Measurements from ENCODE around the gene MARCHF9.
"Not testable (repeated sequence)": the region's sequence is repeated elsewhere in the genome, so short reads cannot be mapped to it uniquely, and the experiment has no call there.

Gene MARCHF9

GRCh38 chr12:57717131-57717530 is 37.8 kb upstream of the MARCHF9 start:
- Histone ChIP-seq H3K9ac (ENCODE audit: insufficient read length) (no peak overlapping the region), H3K36me3 (ENCODE audit: insufficient read depth, low read length) (peaks cover 4% of the 10 kb centered on the region; the same call in 1 of the 2 replicates), H3K9me3 (ENCODE audit: low read depth, low read length) (no peaks in the 10 kb centered on the region), H3K4me3 (no peak overlapping the region), H3K27ac (no peak overlapping the region)
- TF ChIP-seq POLR2AphosphoS5 (IDR thresholded peaks at IDR 0.05; ENCODE audit: borderline replicate concordance, low read depth, low read length) (no peak), EZH2 (IDR thresholded peaks at IDR 0.05) (no peak), FOXP2 (optimal IDR thresholded peaks at IDR 0.05; ENCODE audit: control extremely low read depth, extremely low read length, insufficient read depth) (no peak)
- no peak for DNase-seq (ENCODE audit: low read depth, low spot score)

DNA sequence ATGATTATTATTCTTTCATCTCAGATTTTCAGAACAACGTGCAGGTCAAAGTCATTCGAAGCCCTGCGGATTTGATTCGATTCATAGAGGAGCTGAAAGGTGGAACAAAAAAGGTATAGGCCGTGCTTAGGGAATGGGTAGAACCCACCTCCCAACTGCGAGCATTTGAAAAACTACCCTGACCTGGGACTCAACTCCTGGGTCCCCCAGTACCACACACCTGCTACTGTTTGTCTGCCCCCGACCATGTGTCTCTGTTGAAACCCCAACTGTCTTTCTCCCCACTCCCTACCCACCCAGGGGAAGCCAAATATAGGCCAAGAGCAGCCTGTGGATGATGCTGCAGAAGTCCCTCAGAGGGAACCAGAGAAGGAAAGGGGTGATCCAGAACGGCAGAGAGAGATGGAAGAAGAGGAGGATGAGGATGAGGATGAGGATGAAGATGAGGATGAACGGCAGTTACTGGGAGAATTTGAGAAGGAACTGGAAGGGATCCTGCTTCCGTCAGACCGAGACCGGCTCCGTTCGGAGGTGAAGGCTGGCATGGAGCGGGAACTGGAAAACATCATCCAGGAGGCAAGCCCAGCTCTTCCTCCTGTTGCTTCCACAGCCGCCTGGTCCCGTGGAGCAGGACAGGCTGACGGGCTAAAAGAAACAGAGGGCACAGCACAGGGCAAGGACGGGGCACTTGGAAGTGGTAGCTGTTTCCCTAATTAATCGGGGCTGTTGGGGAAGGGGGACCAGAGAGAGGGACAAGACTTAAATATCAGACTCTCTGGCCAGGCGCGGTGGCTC is 36.9 kb upstream of the MARCHF9 start:
- TF ChIP-seq FOXP2 (optimal IDR thresholded peaks at IDR 0.05; ENCODE audit: control extremely low read depth, extremely low read length, insufficient read depth), result no peak
- TF ChIP-seq POLR2AphosphoS5 (IDR thresholded peaks at IDR 0.05; ENCODE audit: borderline replicate concordance, low read depth, low read length), result no peak
- no peak for TF ChIP-seq EZH2 (IDR thresholded peaks at IDR 0.05)
- H3K36me3 ChIP-seq (ENCODE audit: insufficient read depth, low read length), result peaks cover 4% of the 10 kb centered on the region; the same call in 1 of the 2 replicates
- no peak overlapping the region for H3K4me3 ChIP-seq
- H3K9me3 ChIP-seq (ENCODE audit: low read depth, low read length), result no peaks in the 10 kb centered on the region
- no peak overlapping the region for H3K9ac ChIP-seq (ENCODE audit: insufficient read length)
- DNase-seq (ENCODE audit: low read depth, low spot score), result no peak
- H3K27ac ChIP-seq, result no peak overlapping the region

DNA sequence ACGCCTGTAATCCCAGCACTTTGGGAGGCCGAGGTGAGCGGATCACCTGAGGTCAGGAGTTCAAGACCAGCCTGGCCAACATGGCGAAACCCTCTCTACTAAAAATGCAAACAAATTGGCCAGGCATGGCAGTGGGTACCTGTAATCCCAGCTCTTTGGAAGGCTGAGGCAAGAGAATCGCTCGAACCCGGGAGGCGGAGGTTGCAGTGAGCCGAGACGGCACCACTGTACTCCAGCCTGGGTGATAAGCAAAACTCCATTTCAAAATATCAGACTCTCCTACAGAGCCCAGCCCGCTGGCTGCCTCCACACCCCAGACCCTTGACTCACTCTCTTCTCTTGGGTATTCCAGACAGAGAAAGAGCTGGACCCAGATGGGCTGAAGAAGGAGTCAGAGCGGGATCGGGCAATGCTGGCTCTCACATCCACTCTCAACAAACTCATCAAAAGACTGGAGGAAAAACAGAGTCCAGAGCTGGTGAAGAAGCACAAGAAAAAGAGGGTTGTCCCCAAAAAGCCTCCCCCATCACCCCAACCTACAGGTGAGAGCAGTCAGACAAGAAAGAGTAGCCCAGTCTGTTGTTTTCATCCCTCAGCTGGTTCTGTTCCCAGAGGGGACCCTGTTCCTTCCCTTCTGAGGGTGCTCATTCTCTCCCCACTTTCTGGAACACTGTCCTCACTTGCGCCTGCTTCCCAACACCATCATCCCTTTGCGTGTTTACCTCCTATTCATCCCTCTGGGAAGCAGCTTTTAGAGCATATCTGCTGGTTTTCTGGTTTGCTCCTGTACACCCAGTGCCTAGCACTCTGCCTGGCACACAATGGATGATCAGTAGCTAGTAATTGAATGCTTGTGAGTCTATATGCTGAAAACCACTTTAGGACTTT is 36.0 kb upstream of the MARCHF9 start:
- no peak for DNase-seq (ENCODE audit: low read depth, low spot score)

GRCh38 chr12:57719777-57720605 is 34.9 kb upstream of the MARCHF9 start:
- no peak for DNase-seq (ENCODE audit: low read depth, low spot score)
- Histone ChIP-seq H3K9me3 (ENCODE audit: low read depth, low read length) (no peaks in the 10 kb centered on the region), H3K9ac (ENCODE audit: insufficient read length) (no peak overlapping the region), H3K4me3 (no peak overlapping the region), H3K36me3 (ENCODE audit: insufficient read depth, low read length) (peaks cover 4% of the 10 kb centered on the region; the same call in 1 of the 2 replicates), H3K27ac (no peak overlapping the region)
- TF ChIP-seq POLR2AphosphoS5 (IDR thresholded peaks at IDR 0.05; ENCODE audit: borderline replicate concordance, low read depth, low read length) (no peak), FOXP2 (optimal IDR thresholded peaks at IDR 0.05; ENCODE audit: control extremely low read depth, extremely low read length, insufficient read depth) (no peak), EZH2 (IDR thresholded peaks at IDR 0.05) (no peak)

More for the DNA sequence above, 36.0 kb upstream of the MARCHF9 start:
- H3K9me3 ChIP-seq (ENCODE audit: low read depth, low read length), result no peaks in the 10 kb centered on the region
- H3K9ac ChIP-seq (ENCODE audit: insufficient read length), result no peak overlapping the region
- TF ChIP-seq POLR2AphosphoS5 (IDR thresholded peaks at IDR 0.05; ENCODE audit: borderline replicate concordance, low read depth, low read length) (no peak), EZH2 (IDR thresholded peaks at IDR 0.05) (no peak), FOXP2 (optimal IDR thresholded peaks at IDR 0.05; ENCODE audit: control extremely low read depth, extremely low read length, insufficient read depth) (no peak)
- no peak overlapping the region for H3K27ac ChIP-seq
- peaks cover 4% of the 10 kb centered on the region; the same call in 1 of the 2 replicates for H3K36me3 ChIP-seq (ENCODE audit: insufficient read depth, low read length)
- no peak overlapping the region for H3K4me3 ChIP-seq

DNA sequence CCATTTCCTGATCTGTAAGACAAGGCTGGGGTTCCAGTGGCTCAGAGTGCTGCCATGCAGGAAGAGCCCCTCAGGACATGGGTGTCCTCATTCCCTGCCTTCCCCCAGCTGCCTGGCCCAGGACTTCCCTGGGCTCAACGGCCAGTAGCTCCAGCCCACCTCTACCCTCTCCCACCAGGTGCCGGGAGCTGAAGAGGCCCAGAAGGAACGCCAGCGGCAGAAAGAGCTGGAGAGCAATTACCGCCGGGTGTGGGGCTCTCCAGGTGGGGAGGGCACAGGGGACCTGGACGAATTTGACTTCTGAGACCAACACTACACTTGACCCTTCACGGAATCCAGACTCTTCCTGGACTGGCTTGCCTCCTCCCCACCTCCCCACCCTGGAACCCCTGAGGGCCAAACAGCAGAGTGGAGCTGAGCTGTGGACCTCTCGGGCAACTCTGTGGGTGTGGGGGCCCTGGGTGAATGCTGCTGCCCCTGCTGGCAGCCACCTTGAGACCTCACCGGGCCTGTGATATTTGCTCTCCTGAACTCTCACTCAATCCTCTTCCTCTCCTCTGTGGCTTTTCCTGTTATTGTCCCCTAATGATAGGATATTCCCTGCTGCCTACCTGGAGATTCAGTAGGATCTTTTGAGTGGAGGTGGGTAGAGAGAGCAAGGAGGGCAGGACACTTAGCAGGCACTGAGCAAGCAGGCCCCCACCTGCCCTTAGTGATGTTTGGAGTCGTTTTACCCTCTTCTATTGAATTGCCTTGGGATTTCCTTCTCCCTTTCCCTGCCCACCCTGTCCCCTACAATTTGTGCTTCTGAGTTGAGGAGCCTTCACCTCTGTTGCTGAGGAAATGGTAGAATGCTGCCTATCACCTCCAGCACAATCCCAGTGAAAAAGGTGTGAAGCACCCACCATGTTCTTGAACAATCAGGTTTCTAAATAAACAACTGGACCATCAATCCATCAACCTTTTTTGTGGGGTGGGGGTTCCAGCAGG is 34.0 kb upstream of the MARCHF9 start:
- DNase-seq (ENCODE audit: low read depth, low spot score), result no peak
- no peaks in the 10 kb centered on the region for H3K9me3 ChIP-seq (ENCODE audit: low read depth, low read length)
- H3K27ac ChIP-seq, result no peak overlapping the region
- H3K9ac ChIP-seq (ENCODE audit: insufficient read length), result no peak overlapping the region
- no peak for TF ChIP-seq EZH2 (IDR thresholded peaks at IDR 0.05)
- TF ChIP-seq POLR2AphosphoS5 (IDR thresholded peaks at IDR 0.05; ENCODE audit: borderline replicate concordance, low read depth, low read length), result no peak
- no peak for TF ChIP-seq FOXP2 (optimal IDR thresholded peaks at IDR 0.05; ENCODE audit: control extremely low read depth, extremely low read length, insufficient read depth)
- peaks cover 4% of the 10 kb centered on the region; the same call in 1 of the 2 replicates for H3K36me3 ChIP-seq (ENCODE audit: insufficient read depth, low read length)
- H3K4me3 ChIP-seq, result no peak overlapping the region

DNA sequence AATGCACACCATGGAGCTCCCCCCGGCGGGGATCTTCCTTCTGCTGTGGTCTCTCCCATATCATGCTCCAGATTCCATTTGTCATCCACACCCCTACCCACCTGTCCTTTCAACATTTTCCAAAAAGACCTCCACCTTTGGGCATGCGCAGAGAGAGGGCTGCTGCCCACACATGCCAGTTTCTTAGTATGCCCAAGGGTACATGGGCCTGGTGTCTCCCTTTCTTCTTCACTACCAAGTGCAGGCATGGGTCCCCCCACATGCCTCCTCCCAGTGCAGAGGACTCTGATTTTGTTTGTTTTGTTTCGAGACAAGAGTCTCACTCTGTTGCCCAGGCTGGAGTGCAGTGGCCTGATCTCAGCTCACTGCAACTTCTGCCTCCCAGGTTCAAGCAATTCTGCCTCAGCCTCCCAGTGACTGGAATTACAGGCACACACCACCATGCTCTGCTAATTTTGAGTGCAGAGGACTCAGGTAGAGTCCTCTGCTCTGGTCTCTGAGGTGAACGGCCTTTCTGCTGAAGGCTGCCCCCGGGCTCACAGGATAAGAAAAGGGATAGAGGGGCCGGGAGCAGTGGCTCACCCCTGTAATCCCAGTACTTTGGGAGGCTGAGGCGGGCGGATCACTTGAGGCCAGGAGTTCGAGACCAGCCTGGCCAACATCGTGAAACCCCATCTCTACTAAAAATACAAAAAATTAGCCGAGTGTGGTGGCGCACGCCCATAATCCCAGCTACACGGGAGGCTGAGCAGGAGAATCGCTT is 32.9 kb upstream of the MARCHF9 start:
- not testable (repeated sequence) for H3K36me3 ChIP-seq (ENCODE audit: insufficient read depth, low read length); H3K27ac ChIP-seq; H3K9ac ChIP-seq (ENCODE audit: insufficient read length); H3K4me3 ChIP-seq; DNase-seq (ENCODE audit: low read depth, low spot score); H3K9me3 ChIP-seq (ENCODE audit: low read depth, low read length)
